Osteocyte (in vitro differentiated cells): ENCODE results near the gene MTCL1. TPM values are rescaled to one million over a fixed set of nuclear protein-coding genes. Genes with fewer than 3 reads are reported as not detected.
A peak's percentile ranks its signal among the peaks of the same experiment; 100 is the strongest.

Experiments
- DNase-seq: peaks from one replicate; pipeline ENCODE4 v3.0.0; 2021; ENCODE audit warnings: mixed read lengths; ENCODE audit not compliant: unreplicated experiment; ENCODE audit errors: extremely low spot score
- H3K27ac Mint-ChIP-seq: one replicate; pipeline ENCODE4 v1.8.0; 2021; ENCODE audit warnings: mild to moderate bottlenecking, mixed read lengths; ENCODE audit not compliant: unreplicated experiment
- H3K27me3 Mint-ChIP-seq: one replicate; pipeline ENCODE4 v1.8.0; 2021; ENCODE audit warnings: mixed read lengths; ENCODE audit not compliant: unreplicated experiment
- H3K36me3 Mint-ChIP-seq: one replicate; pipeline ENCODE4 v1.8.0; 2021; ENCODE audit warnings: mixed read lengths; ENCODE audit not compliant: unreplicated experiment
- H3K4me1 Mint-ChIP-seq: one replicate; pipeline ENCODE4 v1.8.0; 2021; ENCODE audit warnings: mixed read lengths; ENCODE audit not compliant: unreplicated experiment
- H3K4me3 Mint-ChIP-seq: one replicate; pipeline ENCODE4 v1.8.0; 2021; ENCODE audit warnings: mild to moderate bottlenecking, moderate library complexity, mixed read lengths; ENCODE audit not compliant: unreplicated experiment
- H3K9me3 Mint-ChIP-seq: one replicate; pipeline ENCODE4 v1.8.0; 2021; ENCODE audit warnings: mixed read lengths; ENCODE audit not compliant: unreplicated experiment
- total RNA-seq: library from RNA; stranded (reverse); gene quantifications from 2 replicates; pipeline ENCODE4 v1.2.1, GENCODE V29; 2021
- TF ChIP-seq, protein P1 (sequence below): fragments of 200-600 bp; sonication (generic); IDR thresholded peaks from 2 replicates; pipeline ENCODE4 v1.5.0; 2021; ENCODE audit warnings: antibody characterized with exemption, mild to moderate bottlenecking, moderate library complexity

The MTCL1 gene
- total RNA-seq, 1 donor from 2014 or later = 56.9 TPM

DNA sequence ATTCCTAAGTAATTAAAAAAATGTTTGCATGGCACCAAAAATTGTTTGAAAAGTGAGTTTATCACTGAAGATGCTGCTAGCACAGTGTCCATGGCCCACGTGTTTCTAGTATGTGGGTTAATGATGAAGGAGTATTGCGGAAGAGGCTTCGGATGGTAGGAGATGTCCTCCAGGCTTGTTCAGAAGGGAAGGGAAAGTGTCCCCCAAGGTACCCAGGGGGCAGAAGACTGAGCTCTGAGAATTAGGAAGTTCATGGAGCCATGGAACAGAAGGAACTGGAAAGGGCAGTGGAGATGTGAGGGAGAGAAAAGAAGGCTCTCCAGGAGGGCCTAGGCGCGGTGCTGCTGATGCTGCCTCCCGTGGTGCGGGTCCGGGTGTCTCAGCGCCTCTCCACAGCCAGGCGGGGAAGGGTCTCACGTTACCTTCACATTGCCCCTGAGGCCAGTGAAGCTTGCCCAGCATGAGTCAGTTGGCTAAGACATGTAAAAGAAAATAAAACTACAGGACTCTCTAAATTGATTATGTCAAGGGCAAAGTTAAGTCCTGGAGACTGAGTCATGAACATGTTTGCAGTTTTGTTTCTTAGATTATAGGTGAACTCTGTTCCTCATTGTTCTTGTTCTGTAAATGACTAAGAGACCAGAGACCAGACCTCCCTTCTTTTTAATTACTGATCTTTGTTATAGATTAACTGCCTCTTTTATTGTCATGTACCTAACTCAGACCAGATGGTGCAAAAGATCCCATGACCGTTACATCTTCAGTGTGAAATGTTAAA is 89.0 kb downstream of the MTCL1 start:
- no peaks in the 10 kb centered on the region for H3K27me3 Mint-ChIP-seq
- H3K4me1 Mint-ChIP-seq = peaks cover 72% of the 10 kb centered on the region
- TF ChIP-seq, protein P1, sequence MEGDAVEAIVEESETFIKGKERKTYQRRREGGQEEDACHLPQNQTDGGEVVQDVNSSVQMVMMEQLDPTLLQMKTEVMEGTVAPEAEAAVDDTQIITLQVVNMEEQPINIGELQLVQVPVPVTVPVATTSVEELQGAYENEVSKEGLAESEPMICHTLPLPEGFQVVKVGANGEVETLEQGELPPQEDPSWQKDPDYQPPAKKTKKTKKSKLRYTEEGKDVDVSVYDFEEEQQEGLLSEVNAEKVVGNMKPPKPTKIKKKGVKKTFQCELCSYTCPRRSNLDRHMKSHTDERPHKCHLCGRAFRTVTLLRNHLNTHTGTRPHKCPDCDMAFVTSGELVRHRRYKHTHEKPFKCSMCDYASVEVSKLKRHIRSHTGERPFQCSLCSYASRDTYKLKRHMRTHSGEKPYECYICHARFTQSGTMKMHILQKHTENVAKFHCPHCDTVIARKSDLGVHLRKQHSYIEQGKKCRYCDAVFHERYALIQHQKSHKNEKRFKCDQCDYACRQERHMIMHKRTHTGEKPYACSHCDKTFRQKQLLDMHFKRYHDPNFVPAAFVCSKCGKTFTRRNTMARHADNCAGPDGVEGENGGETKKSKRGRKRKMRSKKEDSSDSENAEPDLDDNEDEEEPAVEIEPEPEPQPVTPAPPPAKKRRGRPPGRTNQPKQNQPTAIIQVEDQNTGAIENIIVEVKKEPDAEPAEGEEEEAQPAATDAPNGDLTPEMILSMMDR = no peak
- peak overlapping the region; percentile 84 for H3K27ac Mint-ChIP-seq
- no peak for DNase-seq
- H3K36me3 Mint-ChIP-seq = peaks cover 18% of the 10 kb centered on the region
- no peaks in the 10 kb centered on the region for H3K9me3 Mint-ChIP-seq
- H3K4me3 Mint-ChIP-seq = no peak overlapping the region

DNA sequence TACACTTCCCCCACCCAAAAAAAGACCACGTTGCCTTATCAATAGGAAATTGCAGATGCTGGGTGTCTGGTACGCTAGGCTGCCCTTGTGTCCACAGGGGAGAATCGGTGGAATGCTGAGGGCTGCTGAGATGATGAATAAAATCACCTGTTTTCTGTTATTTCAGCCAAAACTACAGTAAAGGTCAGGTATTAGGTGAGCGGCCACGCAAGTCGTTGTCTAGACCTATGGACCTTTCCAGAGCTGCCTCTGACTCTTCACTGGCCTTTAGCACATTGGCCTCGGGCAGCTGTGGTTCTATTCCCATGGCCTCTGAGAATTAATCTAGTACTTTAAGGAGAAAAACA is 89.6 kb downstream of the MTCL1 start:
- Mint-ChIP-seq H3K27ac (peak overlapping the region; percentile 84), H3K27me3 (no peaks in the 10 kb centered on the region), H3K36me3 (peaks cover 15% of the 10 kb centered on the region), H3K9me3 (no peaks in the 10 kb centered on the region), H3K4me1 (peaks cover 78% of the 10 kb centered on the region), H3K4me3 (no peak overlapping the region)
- TF ChIP-seq, protein P1 = no peak
- no peak for DNase-seq

DNA sequence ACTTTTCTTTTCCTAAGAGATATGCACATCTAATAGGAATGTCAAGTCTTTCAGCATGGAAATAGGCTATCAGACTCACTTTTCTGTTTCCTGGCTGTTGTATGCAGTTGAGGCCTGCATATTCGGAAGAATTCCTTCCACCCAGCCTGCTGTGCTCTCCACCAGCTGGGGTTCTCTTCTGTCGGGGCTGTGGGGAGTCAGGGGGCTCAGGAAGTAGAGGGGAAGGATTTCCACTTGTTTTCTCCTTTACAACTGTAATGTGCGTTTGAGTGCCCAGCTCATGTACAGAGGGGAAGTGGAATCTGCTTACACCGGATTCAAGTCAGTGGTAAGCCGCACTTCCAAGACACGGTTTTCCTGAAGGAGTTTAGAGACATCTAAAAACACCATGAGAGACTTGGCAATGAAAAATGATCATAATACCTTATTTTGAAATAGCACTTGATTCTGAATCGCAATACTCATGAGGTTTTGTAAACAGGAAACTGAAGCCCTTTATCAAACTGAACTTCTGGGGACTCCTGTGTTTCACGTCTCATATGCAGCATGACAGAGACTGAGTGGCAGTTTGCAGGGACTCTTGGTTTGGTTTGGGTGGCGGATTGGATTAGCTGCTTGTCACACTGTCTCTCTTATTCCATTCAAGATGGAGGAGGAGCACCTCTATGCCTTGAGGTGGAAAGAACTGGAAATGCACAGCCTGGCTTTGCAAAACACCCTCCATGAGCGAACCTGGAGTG is 90.4 kb downstream of the MTCL1 start:
- Mint-ChIP-seq H3K4me1 (peaks cover 81% of the 10 kb centered on the region), H3K27ac (peak overlapping the region; percentile 84), H3K27me3 (no peaks in the 10 kb centered on the region)

DNA sequence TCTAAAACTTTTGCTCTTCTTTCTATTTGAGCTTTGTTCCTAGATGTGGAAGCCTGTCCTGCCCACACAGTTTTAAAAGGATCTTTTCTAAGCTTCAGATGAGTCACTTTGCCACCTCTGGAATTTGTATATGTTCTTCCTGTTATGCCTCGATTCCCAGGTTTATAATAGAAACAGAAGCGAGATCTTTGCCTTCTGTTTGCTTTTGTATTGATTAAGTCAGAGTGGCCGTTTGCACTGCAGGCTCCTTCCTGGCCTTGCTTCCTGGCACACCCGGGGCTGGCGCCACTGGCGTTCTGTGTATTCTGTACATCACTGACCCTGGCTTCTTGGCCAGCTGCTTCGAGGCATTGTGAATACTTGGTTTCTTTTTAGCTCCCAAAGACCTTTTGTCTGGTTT is 91.8 kb downstream of the MTCL1 start:
- Mint-ChIP-seq H3K4me1 (peaks cover 87% of the 10 kb centered on the region), H3K27me3 (no peaks in the 10 kb centered on the region), H3K36me3 (peaks cover 17% of the 10 kb centered on the region), H3K9me3 (no peaks in the 10 kb centered on the region), H3K27ac (peak overlapping the region; percentile 92), H3K4me3 (peak overlapping the region; percentile 15)
- TF ChIP-seq, protein P1 = no peak
- DNase-seq = no peak

More for the DNA sequence above, 90.4 kb downstream of the MTCL1 start:
- TF ChIP-seq, protein P1 = no peak
- DNase-seq = no peak
- H3K36me3 Mint-ChIP-seq = peaks cover 15% of the 10 kb centered on the region
- H3K9me3 Mint-ChIP-seq = no peaks in the 10 kb centered on the region
- H3K4me3 Mint-ChIP-seq = no peak overlapping the region

DNA sequence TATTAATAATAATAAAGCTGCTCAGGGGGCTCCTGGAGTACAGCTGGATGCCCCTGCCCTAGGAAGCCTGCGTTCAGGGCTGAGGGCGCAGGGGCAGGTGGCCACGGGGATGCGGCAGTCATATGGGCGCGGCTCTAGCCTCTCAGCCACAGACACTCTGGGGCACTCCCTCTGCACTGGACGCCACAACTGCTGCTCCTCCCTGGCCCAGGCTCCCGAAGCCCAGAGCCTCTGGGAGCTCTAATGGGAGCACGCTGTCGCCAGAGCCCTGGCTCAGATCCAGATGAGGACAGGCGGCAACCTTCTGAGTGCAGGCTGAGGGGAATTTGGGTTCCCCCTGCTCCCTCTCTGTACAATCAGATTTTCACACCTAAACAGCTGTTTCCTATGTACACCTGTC is 93.6 kb downstream of the MTCL1 start:
- Mint-ChIP-seq H3K27ac (peak overlapping the region; percentile 95), H3K9me3 (no peaks in the 10 kb centered on the region), H3K36me3 (peaks cover 15% of the 10 kb centered on the region), H3K27me3 (no peaks in the 10 kb centered on the region), H3K4me1 (peaks cover 79% of the 10 kb centered on the region), H3K4me3 (no peak overlapping the region)
- no peak for DNase-seq
- TF ChIP-seq, protein P1 = no peak
